HepG2 (cell line): ENCODE data around the gene CMIP. TPM values are rescaled to one million over a fixed set of nuclear protein-coding genes. Genes with fewer than 3 reads are reported as not detected.
A peak's percentile ranks its signal among the peaks of the same experiment; 100 is the strongest.

ENCODE experiments used
- AGO2 ChIP-seq: fragments of 200-400 bp; formaldehyde crosslinking; optimal IDR thresholded peaks from 2 replicates; pipeline ENCODE3; 2017; ENCODE audit warnings: mild to moderate bottlenecking, low read depth, low read length, moderate library complexity
- GTF2F1 ChIP-seq: fragments of 150-350 bp; IDR thresholded peaks from 2 replicates; pipeline ENCODE4 v1.6.1; 2014; ENCODE audit warnings: low read length
- KDM3A ChIP-seq: IDR thresholded peaks from 2 replicates; pipeline ENCODE4 v1.6.1; 2018; ENCODE audit warnings: low read depth, missing compliant biosample characterization
- KDM4B ChIP-seq: sonication (generic); formaldehyde crosslinking; IDR thresholded peaks from 2 replicates; pipeline ENCODE4 v1.4.0; 2020; ENCODE audit warnings: missing genetic modification reagents
- KLF15 ChIP-seq: sonication (generic); formaldehyde crosslinking; IDR thresholded peaks from 2 replicates; pipeline ENCODE4 v1.8.1; 2023; ENCODE audit warnings: borderline replicate concordance, mild to moderate bottlenecking, inconsistent platforms, missing genetic modification reagents, mixed read lengths
- KMT2B ChIP-seq: IDR thresholded peaks from 2 replicates; pipeline ENCODE4 v1.6.1; 2016; ENCODE audit warnings: missing genetic modification reagents, missing compliant biosample characterization
- RORA ChIP-seq: sonication (generic); formaldehyde crosslinking; IDR thresholded peaks from 2 replicates; pipeline ENCODE4 v1.5.0; 2020; ENCODE audit warnings: mild to moderate bottlenecking, missing genetic modification reagents, moderate library complexity
- SKI ChIP-seq: fragments of 450-650 bp; IDR thresholded peaks from one replicate; pipeline ENCODE4 v1.6.1; 2018; ENCODE audit warnings: mild to moderate bottlenecking; ENCODE audit not compliant: partially characterized antibody
- SUZ12 ChIP-seq: fragments of 150-350 bp; IDR thresholded peaks from 2 replicates; pipeline ENCODE4 v1.6.1; 2014; ENCODE audit warnings: low read depth, low read length
- TGIF2 ChIP-seq: IDR thresholded peaks from 2 replicates; pipeline ENCODE4 v1.6.1; 2016; ENCODE audit warnings: control low read depth, missing compliant biosample characterization
- ZFP82 ChIP-seq: sonication (generic); formaldehyde crosslinking; IDR thresholded peaks from 2 replicates; pipeline ENCODE4 v1.5.1; 2020; ENCODE audit warnings: mild to moderate bottlenecking, missing genetic modification reagents, borderline replicate concordance
- ZNF34 ChIP-seq: sonication (generic); formaldehyde crosslinking; IDR thresholded peaks from 2 replicates; pipeline ENCODE4 v1.4.0; 2020; ENCODE audit warnings: mild to moderate bottlenecking, missing genetic modification reagents, borderline replicate concordance
- ZNF552 ChIP-seq: sonication (generic); formaldehyde crosslinking; IDR thresholded peaks from 2 replicates; pipeline ENCODE4 v1.9.0; 2022; ENCODE audit warnings: missing genetic modification reagents, mild to moderate bottlenecking, borderline replicate concordance
- ZNF570 ChIP-seq: sonication (generic); formaldehyde crosslinking; IDR thresholded peaks from 2 replicates; pipeline ENCODE4 v1.4.0; 2020; ENCODE audit warnings: mild to moderate bottlenecking, missing genetic modification reagents, borderline replicate concordance
- ZNF709 ChIP-seq: sonication (generic); formaldehyde crosslinking; IDR thresholded peaks from 2 replicates; pipeline ENCODE4 v1.5.0; 2020; ENCODE audit warnings: mild to moderate bottlenecking, missing genetic modification reagents
- polyA plus RNA-seq, 8 experiments: library from polyadenylated mRNA; depleted of rRNA in 3 of 8; stranded (reverse) in 7 of 8; unstranded in 1 of 8; fragments of >200 nt; fragmentation: Illumina TruSeq in 4 of 8; extraction: Trizol in 4 of 8; gene quantifications; 2 replicates each; pipeline versions ENCODE4 v1.2.1 to v1.2.3, GENCODE V29; 2011 to 2016; ENCODE audit warnings: low read depth in 4 of 8, missing spikeins in 1 of 8, mixed read lengths in 1 of 8; ENCODE audit not compliant: insufficient read depth in 1 of 8
- total RNA-seq, 5 experiments: library from RNA; depleted of rRNA; stranded (reverse); fragments of >200 nt; fragmentation: Illumina TruSeq; extraction: Trizol; gene quantifications; 2 replicates each; pipeline ENCODE4 v1.2.3, GENCODE V29; 2016; ENCODE audit warnings: low read depth in 1 of 5
- TF ChIP-seq, protein P1 (sequence below): IDR thresholded peaks from 2 replicates; pipeline ENCODE4 v1.6.1; 2016; ENCODE audit warnings: missing compliant biosample characterization, missing genetic modification reagents, borderline replicate concordance
- TF ChIP-seq, protein P2 (sequence below): sonication (generic); formaldehyde crosslinking; IDR thresholded peaks from 2 replicates; pipeline ENCODE4 v1.5.1; 2020; ENCODE audit warnings: mild to moderate bottlenecking, missing genetic modification reagents, borderline replicate concordance
- TF ChIP-seq, protein P3 (sequence below): sonication (generic); formaldehyde crosslinking; IDR thresholded peaks from 2 replicates; pipeline ENCODE4 v1.8.0; 2022; ENCODE audit warnings: missing genetic modification reagents, mild to moderate bottlenecking, borderline replicate concordance
- TF ChIP-seq, protein P4 (sequence below): sonication (generic); formaldehyde crosslinking; IDR thresholded peaks from 2 replicates; pipeline ENCODE4 v1.5.1; 2020; ENCODE audit warnings: mild to moderate bottlenecking, moderate library complexity, missing genetic modification reagents

CMIP gene
- total and polyA plus RNA-seq, 2 of the 13 experiments (the other 11 are each of a cell fraction or from before 2014, with no cell fraction given): 10.9 to 18.1 TPM

DNA sequence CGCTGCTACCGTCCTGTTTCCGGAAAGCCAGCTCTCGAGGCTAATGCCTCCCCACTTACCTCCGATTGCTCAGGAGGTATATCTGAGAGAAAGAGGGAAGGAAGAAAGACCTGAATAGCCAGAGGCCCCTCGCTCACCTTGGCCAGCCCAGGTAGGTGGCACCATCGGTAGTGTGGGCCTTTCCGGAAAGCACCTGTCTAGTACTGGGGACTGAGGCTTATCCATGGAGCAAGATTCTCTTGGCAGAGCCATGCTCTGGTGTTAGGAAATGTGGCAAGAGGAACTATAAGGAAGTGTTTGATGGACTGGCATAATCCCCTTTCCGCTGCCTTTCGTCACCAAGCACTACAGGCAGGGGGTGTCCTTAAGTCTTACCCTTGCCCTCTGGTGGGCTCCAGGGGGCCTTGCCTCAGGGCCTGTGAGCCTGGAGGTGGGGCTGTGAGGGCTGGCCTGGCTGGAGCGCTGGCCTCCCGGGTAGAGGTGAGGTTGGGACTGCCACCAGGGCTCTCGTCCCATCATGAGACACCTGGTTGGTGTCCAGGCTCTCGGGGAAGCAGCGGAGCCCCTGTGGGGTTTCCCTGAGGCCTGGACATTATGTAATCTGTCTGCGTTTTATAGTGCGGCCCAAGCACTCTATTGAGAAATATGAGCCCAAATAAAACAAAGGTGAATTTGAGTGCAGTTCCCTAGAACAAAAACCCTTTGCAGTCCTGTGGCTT is 2.9 kb downstream of the CMIP start (continued):
- TF ChIP-seq, protein P1, sequence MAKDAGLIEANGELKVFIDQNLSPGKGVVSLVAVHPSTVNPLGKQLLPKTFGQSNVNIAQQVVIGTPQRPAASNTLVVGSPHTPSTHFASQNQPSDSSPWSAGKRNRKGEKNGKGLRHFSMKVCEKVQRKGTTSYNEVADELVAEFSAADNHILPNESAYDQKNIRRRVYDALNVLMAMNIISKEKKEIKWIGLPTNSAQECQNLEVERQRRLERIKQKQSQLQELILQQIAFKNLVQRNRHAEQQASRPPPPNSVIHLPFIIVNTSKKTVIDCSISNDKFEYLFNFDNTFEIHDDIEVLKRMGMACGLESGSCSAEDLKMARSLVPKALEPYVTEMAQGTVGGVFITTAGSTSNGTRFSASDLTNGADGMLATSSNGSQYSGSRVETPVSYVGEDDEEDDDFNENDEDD (CRISPR knock-in tag): no peak
- TF ChIP-seq SKI (no peak), AGO2 (peak; percentile 62), KDM3A (CRISPR knock-in tag) (no peak), SUZ12 (no peak), KLF15 (no peak), ZNF570 (CRISPR knock-in tag) (no peak), RORA (CRISPR knock-in tag) (no peak), ZFP82 (CRISPR knock-in tag) (no peak), ZNF34 (CRISPR knock-in tag) (no peak), GTF2F1 (no peak), KDM4B (CRISPR knock-in tag) (no peak; the same call in 1 of the 2 replicates), KMT2B (CRISPR knock-in tag) (no peak), TGIF2 (CRISPR knock-in tag) (peak; percentile 26; the same call in 1 of the 2 replicates), ZNF552 (CRISPR knock-in tag) (no peak), ZNF709 (CRISPR knock-in tag) (no peak)
- TF ChIP-seq, protein P2, sequence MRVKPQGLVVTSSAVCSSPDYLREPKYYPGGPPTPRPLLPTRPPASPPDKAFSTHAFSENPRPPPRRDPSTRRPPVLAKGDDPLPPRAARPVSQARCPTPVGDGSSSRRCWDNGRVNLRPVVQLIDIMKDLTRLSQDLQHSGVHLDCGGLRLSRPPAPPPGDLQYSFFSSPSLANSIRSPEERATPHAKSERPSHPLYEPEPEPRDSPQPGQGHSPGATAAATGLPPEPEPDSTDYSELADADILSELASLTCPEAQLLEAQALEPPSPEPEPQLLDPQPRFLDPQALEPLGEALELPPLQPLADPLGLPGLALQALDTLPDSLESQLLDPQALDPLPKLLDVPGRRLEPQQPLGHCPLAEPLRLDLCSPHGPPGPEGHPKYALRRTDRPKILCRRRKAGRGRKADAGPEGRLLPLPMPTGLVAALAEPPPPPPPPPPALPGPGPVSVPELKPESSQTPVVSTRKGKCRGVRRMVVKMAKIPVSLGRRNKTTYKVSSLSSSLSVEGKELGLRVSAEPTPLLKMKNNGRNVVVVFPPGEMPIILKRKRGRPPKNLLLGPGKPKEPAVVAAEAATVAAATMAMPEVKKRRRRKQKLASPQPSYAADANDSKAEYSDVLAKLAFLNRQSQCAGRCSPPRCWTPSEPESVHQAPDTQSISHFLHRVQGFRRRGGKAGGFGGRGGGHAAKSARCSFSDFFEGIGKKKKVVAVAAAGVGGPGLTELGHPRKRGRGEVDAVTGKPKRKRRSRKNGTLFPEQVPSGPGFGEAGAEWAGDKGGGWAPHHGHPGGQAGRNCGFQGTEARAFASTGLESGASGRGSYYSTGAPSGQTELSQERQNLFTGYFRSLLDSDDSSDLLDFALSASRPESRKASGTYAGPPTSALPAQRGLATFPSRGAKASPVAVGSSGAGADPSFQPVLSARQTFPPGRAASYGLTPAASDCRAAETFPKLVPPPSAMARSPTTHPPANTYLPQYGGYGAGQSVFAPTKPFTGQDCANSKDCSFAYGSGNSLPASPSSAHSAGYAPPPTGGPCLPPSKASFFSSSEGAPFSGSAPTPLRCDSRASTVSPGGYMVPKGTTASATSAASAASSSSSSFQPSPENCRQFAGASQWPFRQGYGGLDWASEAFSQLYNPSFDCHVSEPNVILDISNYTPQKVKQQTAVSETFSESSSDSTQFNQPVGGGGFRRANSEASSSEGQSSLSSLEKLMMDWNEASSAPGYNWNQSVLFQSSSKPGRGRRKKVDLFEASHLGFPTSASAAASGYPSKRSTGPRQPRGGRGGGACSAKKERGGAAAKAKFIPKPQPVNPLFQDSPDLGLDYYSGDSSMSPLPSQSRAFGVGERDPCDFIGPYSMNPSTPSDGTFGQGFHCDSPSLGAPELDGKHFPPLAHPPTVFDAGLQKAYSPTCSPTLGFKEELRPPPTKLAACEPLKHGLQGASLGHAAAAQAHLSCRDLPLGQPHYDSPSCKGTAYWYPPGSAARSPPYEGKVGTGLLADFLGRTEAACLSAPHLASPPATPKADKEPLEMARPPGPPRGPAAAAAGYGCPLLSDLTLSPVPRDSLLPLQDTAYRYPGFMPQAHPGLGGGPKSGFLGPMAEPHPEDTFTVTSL (CRISPR knock-in tag): no peak; the same call in none of the 2 replicates
- TF ChIP-seq, protein P3, sequence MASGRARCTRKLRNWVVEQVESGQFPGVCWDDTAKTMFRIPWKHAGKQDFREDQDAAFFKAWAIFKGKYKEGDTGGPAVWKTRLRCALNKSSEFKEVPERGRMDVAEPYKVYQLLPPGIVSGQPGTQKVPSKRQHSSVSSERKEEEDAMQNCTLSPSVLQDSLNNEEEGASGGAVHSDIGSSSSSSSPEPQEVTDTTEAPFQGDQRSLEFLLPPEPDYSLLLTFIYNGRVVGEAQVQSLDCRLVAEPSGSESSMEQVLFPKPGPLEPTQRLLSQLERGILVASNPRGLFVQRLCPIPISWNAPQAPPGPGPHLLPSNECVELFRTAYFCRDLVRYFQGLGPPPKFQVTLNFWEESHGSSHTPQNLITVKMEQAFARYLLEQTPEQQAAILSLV (CRISPR knock-in tag): 0 out of 2 replicates have a peak, but pooled peaks have one; percentile 18
- TF ChIP-seq, protein P4, sequence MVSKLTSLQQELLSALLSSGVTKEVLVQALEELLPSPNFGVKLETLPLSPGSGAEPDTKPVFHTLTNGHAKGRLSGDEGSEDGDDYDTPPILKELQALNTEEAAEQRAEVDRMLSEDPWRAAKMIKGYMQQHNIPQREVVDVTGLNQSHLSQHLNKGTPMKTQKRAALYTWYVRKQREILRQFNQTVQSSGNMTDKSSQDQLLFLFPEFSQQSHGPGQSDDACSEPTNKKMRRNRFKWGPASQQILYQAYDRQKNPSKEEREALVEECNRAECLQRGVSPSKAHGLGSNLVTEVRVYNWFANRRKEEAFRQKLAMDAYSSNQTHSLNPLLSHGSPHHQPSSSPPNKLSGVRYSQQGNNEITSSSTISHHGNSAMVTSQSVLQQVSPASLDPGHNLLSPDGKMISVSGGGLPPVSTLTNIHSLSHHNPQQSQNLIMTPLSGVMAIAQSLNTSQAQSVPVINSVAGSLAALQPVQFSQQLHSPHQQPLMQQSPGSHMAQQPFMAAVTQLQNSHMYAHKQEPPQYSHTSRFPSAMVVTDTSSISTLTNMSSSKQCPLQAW: no peak
